ENCODE results near the gene EGFR.

Gene EGFR

GRCh38 chr7:55036950-55037736 is 18.3 kb downstream of the EGFR start:
- no peak for DNase-seq (ENCODE audit: low spot score)

GRCh38 chr7:55043691-55044370 is 25.0 kb downstream of the EGFR start:
- DNase-seq (ENCODE audit: low spot score) = no peak

GRCh38 chr7:55044371-55044717 is 25.5 kb downstream of the EGFR start:
- no peak for DNase-seq (ENCODE audit: low spot score)

- no peak for DNase-seq (ENCODE audit: low spot score)
These were observed 26.0 kb downstream of the EGFR start for GRCh38 chr7:55044791-55045190.

DNA sequence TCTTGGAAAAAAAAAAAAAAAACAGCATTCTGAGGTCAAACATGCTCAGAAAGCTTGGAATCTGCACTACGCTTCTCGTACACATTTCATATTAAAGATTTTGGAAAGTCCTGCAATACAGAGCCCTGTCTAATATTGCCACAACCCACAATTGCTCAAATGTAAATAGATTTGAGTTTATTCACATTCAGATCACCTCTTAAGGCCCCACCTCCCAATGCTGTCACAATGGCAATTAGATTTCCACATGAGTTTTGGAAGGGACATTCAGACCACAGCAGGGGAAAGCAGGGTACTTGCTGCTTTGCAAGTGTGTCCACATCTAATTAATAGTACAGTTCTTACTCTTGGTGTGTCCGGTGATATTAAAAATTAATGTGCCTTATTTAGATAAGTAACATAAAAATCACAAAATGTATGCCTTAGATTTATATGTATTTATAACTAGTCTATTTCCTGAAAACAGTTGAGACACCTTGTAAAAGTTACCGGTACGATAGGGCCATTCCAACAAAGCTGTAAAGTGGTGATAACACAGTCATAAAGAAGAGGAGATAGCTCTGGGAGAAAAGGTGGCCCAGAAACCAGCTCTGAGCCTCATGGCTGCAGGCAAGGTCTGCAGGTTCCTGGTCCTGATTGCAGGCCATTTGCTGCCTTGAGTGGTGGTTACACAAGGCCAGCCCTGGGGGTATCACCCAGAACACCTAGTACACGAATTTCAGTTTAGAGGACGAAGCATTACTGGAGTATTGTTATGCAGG is 27.9 kb downstream of the EGFR start:
- DNase-seq (ENCODE audit: low spot score) = no peak

- no peak for DNase-seq (ENCODE audit: low spot score)
These were observed 29.5 kb downstream of the EGFR start for GRCh38 chr7:55048221-55048859.

GRCh38 chr7:55050281-55050680 is 31.5 kb downstream of the EGFR start:
- DNase-seq (ENCODE audit: low spot score) = no peak

- no peak for DNase-seq (ENCODE audit: low spot score)
These were observed 33.3 kb downstream of the EGFR start for GRCh38 chr7:55052081-55052480.

GRCh38 chr7:55052741-55053427 is 34.1 kb downstream of the EGFR start:
- DNase-seq (ENCODE audit: low spot score) = no peak

DNA sequence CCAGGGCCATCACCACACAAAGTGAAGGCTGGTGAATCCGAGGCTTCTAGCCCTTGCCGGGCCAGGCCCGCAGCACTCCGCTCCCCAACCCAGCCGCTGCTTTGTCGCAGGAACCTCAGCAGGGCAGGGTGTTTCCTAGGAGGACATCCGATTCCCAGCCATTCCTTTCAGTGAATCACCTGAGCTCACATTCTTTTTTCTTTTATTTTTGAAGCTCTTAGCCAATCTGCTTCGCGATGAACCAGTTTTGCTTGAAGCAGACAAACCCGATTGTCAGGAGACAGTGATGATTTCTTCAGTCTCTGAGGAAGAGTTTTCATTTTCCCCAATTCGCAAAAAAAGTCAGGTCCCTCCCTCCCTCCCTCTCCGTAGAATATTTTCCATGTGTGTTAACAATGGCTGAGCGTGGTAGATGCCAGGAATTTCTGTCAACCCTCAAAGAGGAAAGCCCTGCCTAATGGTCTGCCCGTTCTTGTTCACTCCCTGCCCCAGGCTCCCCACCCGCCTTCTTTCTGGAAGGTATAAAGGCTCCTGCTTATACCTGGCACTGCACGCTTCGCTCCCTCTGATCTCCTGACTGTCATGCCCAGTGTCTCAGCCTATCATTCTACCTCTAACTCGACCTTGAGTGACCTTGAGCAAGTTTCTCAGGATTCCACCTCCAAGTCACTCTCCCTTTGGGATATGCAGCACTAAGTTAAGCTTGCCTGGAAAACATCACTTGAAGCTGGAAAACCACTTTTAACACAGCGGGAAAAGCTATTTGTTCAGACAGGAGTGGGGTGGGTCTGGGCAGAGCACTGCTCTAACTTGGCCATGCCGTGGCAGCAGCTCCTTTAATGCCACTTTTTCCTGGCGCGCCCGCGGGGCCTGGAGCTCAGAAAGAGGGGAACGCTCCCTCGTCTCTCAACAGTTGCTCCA is 35.1 kb downstream of the EGFR start:
- DNase-seq (ENCODE audit: low spot score) = no peak

DNA sequence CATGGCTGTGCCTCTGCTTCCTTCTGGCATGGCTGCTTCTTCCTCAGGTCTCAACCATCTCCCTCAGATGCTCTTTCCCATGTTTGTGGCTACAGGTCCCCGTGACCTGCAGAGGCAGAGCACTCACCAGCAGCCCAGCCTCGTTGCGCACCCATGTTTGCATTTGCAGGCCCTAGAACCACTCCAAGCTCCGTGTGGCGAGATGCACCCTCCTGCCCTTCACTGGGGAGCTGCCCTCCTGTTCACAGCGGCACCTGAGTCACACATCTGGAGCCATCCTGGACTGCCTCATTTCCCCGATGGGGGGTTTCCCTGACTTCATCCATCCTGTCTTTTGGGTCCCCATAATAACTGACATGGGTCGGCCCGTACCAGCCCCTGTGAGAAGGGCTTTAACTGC is 35.9 kb downstream of the EGFR start:
- no peak for DNase-seq (ENCODE audit: low spot score)

DNA sequence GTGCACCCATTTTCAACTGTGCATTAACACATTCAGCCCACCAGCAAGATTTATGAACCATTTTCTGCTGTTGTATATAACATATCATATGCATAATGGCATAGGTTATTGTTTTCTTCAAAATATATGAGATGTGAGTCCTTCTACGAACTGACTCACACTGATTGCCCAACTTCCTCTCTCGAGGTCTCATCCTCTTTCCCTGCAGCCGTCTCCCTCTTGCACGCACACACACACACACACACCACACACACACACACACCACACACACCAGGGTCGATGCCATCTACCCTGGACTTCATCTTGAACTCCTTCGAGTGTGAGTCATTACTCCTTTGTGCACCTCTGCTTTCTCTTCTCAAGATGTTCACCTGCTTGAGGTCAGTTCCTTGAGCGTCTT is 36.7 kb downstream of the EGFR start:
- no peak for DNase-seq (ENCODE audit: low spot score)

GRCh38 chr7:55056068-55056467 is 37.3 kb downstream of the EGFR start:
- no peak for DNase-seq (ENCODE audit: low spot score)

DNA sequence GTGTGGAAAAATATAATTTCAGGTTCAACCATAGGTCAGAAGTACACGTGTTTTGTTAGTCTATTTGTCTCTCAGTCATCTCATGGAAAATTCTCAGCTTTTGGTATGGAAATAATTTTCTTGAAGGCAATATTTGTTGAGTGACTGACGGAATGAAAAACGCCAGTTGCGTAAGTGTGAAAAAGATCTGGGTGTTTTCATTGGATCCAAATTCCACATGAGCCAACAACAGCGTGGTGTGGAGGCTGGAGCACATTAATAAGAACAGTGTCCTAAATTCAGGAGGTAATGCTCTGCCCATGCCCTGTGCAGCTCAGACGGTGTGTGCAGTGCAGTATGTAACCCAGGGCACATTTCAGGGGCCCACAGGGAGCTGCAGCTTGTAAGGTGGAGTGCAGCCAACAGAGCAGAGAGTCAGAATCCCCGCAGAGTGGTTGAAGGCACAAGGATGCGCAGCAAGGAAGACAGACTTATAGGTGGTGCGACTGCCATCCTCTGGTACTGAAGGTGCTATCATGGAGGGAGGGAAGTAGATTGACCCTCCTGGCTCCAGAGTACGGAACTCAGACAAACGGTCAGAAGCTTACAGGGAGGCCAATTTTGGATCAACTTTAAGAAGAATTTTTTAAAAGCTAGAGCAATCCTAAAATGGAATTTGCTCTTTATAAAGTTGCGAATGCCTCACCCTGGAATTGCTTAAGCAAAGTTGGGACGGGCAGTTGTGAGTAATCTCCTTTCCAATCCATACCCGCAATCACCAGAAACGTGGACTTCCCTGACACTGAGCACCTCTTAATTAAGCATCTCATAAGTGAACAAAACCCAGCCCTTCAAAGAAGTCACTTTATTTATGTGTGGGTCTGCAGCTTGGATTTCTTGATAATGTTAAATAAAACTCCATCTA is 38.0 kb downstream of the EGFR start:
- no peak for DNase-seq (ENCODE audit: low spot score)

- no peak for DNase-seq (ENCODE audit: low spot score)
These were observed 39.5 kb downstream of the EGFR start for GRCh38 chr7:55058314-55058713.

DNA sequence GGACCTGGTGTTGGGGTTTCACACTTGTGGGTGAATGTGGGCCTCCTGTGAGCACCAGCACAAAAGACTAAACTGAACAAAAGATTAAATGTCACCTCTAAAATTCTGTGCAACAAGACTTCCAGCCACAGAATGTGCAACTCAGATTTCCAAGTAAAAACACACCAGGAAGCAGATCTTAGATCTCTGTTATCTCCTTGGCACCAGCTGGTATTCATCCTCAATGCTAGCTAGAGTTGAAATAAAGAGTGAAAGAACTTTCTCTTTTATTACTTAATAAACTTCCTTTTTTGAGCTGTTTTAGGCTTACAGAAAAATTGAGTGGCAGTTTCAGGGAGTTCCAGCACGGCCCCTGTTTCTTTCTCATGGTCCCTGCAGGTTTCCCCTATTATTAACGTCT is 40.2 kb downstream of the EGFR start:
- no peak for DNase-seq (ENCODE audit: low spot score)

GRCh38 chr7:55060085-55060484 is 41.3 kb downstream of the EGFR start:
- no peak for DNase-seq (ENCODE audit: low spot score)

- no peak for DNase-seq (ENCODE audit: low spot score)
These were observed 41.8 kb downstream of the EGFR start for GRCh38 chr7:55060636-55061022.

DNA sequence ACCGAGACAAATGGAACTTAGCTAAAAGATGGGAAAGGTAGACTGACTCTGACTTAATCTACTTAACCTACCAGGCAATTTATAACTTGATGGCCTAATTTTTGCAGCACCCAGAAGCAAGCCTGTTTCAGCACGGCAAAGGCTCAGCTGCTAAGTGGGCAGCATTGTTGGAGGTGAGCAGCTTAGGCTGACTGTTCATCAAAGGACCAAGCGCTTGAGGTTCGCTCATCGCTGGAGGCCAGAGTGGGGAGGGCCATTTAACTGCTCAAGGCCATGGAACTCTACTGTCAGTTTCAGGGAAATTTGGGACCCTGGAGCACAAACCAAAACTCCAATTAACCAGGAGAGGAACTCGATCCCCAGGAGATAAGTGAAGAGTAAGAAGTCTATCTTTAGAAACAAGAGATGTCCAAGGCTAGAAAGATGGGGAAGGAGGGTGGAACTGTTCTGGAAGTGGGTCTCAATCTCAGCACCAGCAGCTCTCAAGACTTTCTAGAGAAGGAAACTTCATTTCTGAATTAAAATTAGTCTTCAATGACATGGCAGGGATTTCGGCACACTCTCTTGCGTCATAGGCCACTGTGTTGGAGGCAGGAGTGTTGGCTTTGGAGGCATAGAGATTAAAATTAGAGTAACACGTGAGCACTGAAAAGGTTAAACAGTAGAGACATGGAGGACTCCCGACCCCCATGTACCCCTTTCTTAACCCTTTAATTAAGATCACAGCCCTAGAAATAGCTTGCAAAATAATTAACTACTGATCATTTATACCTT is 43.1 kb downstream of the EGFR start:
- no peak for DNase-seq (ENCODE audit: low spot score)
